ENCODE data around the gene GRK1. TPM values are rescaled to one million over a fixed set of nuclear protein-coding genes. Genes with fewer than 3 reads are reported as not detected.

The GRK1 gene
- total RNA-seq, result under 0.01 TPM in 1 of 2 replicates, not detected in the other

DNA sequence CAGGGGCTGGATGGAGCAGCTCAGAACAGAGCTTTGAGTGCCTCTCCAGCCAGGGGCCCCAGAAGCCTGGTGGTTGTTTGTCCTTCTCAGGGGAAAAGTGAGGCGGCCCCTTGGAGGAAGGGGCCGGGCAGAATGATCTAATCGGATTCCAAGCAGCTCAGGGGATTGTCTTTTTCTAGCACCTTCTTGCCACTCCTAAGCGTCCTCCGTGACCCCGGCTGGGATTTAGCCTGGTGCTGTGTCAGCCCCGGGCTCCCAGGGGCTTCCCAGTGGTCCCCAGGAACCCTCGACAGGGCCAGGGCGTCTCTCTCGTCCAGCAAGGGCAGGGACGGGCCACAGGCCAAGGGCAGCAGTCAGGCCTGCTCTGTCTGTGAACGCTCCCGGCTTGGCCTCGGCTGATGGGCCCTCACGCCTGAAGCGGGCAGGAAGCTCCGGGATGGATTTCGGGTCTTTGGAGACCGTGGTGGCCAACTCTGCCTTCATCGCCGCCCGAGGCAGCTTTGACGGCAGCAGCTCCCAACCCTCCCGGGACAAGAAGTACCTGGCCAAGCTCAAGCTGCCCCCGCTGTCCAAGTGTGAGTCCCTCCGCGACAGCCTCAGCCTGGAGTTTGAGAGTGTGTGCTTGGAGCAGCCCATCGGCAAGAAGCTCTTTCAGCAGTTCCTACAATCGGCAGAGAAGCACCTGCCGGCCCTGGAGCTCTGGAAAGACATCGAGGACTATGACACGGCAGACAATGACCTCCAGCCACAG, at the start of gene GRK1:
GRK1 (plus strand) TSS at position 269 of the 751 bp plus-strand sequence; CDS start at position 437, 168 bp downstream.

GRCh38 chr13:113657851-113658741, 8.9 kb upstream of the GRK1 start, which contains the start of gene ATP4B:
Gene ATP4B (minus strand): TSS chr13:113658198. CDS start chr13:113658144, 54 bp downstream.

GRCh38 chr13:113758651-113759524, 91.9 kb downstream of the GRK1 start, which contains the start of gene TMEM255B:
Gene TMEM255B (plus strand): TSS chr13:113759226. CDS start chr13:113759270, 44 bp downstream.

Other genes starting within 250 kb of the GRK1 start
- gene ADPRHL1, start 213.7 kb upstream of the GRK1 start, total RNA-seq, result 1.3 and 1.6 TPM in 2 replicates
- gene DCUN1D2, start 176.5 kb upstream of the GRK1 start, total RNA-seq, result 10.7 and 11.0 TPM in 2 replicates
- 25.0 and 34.6 TPM in 2 replicates for gene TFDP1, start 82.5 kb upstream of the GRK1 start, total RNA-seq
- not detected in 2 replicates for gene ATP4B, start 9.0 kb upstream of the GRK1 start, total RNA-seq
- gene TMEM255B, start 92.0 kb downstream of the GRK1 start, total RNA-seq, result 0.71 and 1.4 TPM in 2 replicates
- 122 and 125 TPM in 2 replicates for gene GAS6, start 196.9 kb downstream of the GRK1 start, total RNA-seq

Measured in smooth muscle cell of bladder (primary cell).